ENCODE results near the gene SGSH.

SGSH gene

DNA sequence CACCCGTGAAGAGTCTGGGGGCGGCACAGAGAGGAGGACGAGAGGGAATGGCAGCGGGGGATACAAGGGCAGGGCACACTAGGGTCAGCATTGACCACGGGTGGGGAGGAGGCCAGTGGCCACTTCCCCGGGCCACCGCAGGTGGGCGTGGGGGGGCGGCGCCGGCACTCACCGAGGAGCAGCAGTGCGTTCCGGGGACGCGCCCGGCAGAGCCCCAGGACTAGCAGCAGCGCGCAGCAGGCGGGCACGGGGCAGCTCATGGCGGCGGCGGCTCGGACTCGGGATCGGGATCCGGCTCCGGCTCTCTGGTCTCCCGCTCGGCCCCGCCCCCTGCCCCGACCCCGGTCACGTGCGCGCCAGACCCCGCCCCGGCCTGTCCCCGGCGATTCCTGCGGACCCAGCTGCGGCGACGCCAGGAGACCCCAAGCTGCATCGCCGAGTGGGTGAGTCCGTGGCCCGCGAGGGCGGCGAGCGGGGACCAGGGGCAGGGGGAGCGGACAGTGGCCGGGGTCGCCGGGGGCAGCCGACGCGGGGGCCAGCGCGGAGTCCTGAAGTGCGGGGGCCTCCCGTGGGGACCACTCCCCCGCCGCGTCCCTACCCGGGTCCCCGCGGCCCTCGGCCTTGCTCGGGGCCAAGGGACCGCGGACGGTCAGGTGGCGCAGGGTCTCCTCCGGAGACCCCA is at the start of gene SGSH, which contains the start of gene SLC26A11 (continued):
- TF ChIP-seq, protein P1, sequence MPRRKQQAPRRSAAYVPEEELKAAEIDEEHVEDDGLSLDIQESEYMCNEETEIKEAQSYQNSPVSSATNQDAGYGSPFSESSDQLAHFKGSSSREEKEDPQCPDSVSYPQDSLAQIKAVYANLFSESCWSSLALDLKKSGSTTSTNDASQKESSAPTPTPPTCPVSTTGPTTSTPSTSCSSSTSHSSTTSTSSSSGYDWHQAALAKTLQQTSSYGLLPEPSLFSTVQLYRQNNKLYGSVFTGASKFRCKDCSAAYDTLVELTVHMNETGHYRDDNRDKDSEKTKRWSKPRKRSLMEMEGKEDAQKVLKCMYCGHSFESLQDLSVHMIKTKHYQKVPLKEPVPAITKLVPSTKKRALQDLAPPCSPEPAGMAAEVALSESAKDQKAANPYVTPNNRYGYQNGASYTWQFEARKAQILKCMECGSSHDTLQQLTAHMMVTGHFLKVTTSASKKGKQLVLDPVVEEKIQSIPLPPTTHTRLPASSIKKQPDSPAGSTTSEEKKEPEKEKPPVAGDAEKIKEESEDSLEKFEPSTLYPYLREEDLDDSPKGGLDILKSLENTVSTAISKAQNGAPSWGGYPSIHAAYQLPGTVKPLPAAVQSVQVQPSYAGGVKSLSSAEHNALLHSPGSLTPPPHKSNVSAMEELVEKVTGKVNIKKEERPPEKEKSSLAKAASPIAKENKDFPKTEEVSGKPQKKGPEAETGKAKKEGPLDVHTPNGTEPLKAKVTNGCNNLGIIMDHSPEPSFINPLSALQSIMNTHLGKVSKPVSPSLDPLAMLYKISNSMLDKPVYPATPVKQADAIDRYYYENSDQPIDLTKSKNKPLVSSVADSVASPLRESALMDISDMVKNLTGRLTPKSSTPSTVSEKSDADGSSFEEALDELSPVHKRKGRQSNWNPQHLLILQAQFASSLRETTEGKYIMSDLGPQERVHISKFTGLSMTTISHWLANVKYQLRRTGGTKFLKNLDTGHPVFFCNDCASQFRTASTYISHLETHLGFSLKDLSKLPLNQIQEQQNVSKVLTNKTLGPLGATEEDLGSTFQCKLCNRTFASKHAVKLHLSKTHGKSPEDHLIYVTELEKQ (tag by site-specific recombination; IDR thresholded peaks at IDR 0.05; ENCODE audit: borderline replicate concordance) = no peak
- TF ChIP-seq ZNF768 (tag by site-specific recombination; IDR thresholded peaks at IDR 0.05) = no peak
- no peak; the same call in 1 of the 2 replicates for TF ChIP-seq ZNF501 (tag by site-specific recombination; IDR thresholded peaks at IDR 0.05)
- TF ChIP-seq ZNF280C (tag by site-specific recombination; IDR thresholded peaks at IDR 0.05) = no peak
- TF ChIP-seq ZNF792 (tag by site-specific recombination; IDR thresholded peaks at IDR 0.05) = no peak
- TF ChIP-seq TCF7L2 (IDR thresholded peaks at IDR 0.05; ENCODE audit: borderline replicate concordance, low read depth, low read length) = no peak
- no peak for TF ChIP-seq ZNF747 (tag by site-specific recombination; IDR thresholded peaks at IDR 0.05)
- no peak for TF ChIP-seq ZNF843 (tag by site-specific recombination; IDR thresholded peaks at IDR 0.05)
- no peak for TF ChIP-seq ZNF624 (tag by site-specific recombination; IDR thresholded peaks at IDR 0.05)
- peak; percentile 71; the same call in 1 of the 2 replicates for TF ChIP-seq EGR2 (tag by site-specific recombination; IDR thresholded peaks at IDR 0.05; ENCODE audit: low read depth)
- TF ChIP-seq GFI1B (tag by site-specific recombination; IDR thresholded peaks at IDR 0.05) = no peak
- TF ChIP-seq ZNF184 (tag by site-specific recombination; IDR thresholded peaks at IDR 0.05) = no peak
- TF ChIP-seq ZNF324 (tag by site-specific recombination; IDR thresholded peaks at IDR 0.05) = peak; percentile 46; the same call in 1 of the 2 replicates
- TF ChIP-seq ZNF664 (tag by site-specific recombination; IDR thresholded peaks at IDR 0.05) = no peak
- peak; percentile 35; the same call in 1 of the 2 replicates for TF ChIP-seq ZBTB17 (tag by site-specific recombination; IDR thresholded peaks at IDR 0.05)
- no peak for TF ChIP-seq ZNF221 (tag by site-specific recombination; IDR thresholded peaks at IDR 0.05; ENCODE audit: borderline replicate concordance)
- TF ChIP-seq REPIN1 (tag by site-specific recombination; IDR thresholded peaks at IDR 0.05; ENCODE audit: low read depth) = peak; percentile 32; the same call in 1 of the 2 replicates
- TF ChIP-seq ZIC2 (tag by site-specific recombination; IDR thresholded peaks at IDR 0.05) = peak; percentile 95
- TF ChIP-seq, protein P2, sequence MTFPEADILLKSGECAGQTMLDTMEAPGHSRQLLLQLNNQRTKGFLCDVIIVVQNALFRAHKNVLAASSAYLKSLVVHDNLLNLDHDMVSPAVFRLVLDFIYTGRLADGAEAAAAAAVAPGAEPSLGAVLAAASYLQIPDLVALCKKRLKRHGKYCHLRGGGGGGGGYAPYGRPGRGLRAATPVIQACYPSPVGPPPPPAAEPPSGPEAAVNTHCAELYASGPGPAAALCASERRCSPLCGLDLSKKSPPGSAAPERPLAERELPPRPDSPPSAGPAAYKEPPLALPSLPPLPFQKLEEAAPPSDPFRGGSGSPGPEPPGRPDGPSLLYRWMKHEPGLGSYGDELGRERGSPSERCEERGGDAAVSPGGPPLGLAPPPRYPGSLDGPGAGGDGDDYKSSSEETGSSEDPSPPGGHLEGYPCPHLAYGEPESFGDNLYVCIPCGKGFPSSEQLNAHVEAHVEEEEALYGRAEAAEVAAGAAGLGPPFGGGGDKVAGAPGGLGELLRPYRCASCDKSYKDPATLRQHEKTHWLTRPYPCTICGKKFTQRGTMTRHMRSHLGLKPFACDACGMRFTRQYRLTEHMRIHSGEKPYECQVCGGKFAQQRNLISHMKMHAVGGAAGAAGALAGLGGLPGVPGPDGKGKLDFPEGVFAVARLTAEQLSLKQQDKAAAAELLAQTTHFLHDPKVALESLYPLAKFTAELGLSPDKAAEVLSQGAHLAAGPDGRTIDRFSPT (tag by site-specific recombination; IDR thresholded peaks at IDR 0.05) = peak; percentile 72; the same call in 1 of the 2 replicates
- TF ChIP-seq ZNF596 (tag by site-specific recombination; IDR thresholded peaks at IDR 0.05) = no peak
- no peak for TF ChIP-seq GLI4 (tag by site-specific recombination; IDR thresholded peaks at IDR 0.05)
- TF ChIP-seq ZFHX2 (tag by site-specific recombination; conservative IDR thresholded peaks at IDR 0.05) = peak; percentile 82
- no peak for TF ChIP-seq ZNF518A (tag by site-specific recombination; conservative IDR thresholded peaks at IDR 0.05; ENCODE audit: low read depth)
- no peak for TF ChIP-seq ZNF132 (tag by site-specific recombination; IDR thresholded peaks at IDR 0.05; ENCODE audit: borderline replicate concordance)
- no peak for TF ChIP-seq ZNF169 (tag by site-specific recombination; IDR thresholded peaks at IDR 0.05)
- TF ChIP-seq ZNF2 (tag by site-specific recombination; IDR thresholded peaks at IDR 0.05) = peak; percentile 59
- TF ChIP-seq ZNF274 (IDR thresholded peaks at IDR 0.05; ENCODE audit: low read length) = no peak
- no peak for TF ChIP-seq ZNF274 (tag by site-specific recombination; IDR thresholded peaks at IDR 0.05; ENCODE audit: borderline replicate concordance)

All from HEK293 (cell line).